GM23338 (cell line): Measurements from ENCODE around the gene HABP4. TPM values are rescaled to one million over a fixed set of nuclear protein-coding genes. Genes with fewer than 3 reads are reported as not detected.

Source experiments
- ATAC-seq: fragments of 200-7000 bp; cut with Tn5 transposase; 3 replicates; pipeline ENCODE4 v1.9.1; 2020
- DNase-seq: peaks from one replicate; pipeline ENCODE4 v3.0.0-alpha.2; 2015; ENCODE audit warnings: low spot score
- H2AFZ ChIP-seq: fragments of 200-600 bp; sonication (generic); 2 replicates; pipeline ENCODE4 v1.8.0; 2016; ENCODE audit warnings: antibody characterized with exemption, mild to moderate bottlenecking, moderate library complexity
- H3F3A ChIP-seq: fragments of 200-600 bp; sonication (generic); replicated peaks from 2 replicates; pipeline ENCODE4 v1.8.0; 2017; ENCODE audit warnings: antibody characterized with exemption, mixed run types, low read depth
- H3K27ac ChIP-seq: fragments of 200-600 bp; sonication (generic); 2 replicates; pipeline ENCODE4 v1.6.1; 2016; ENCODE audit warnings: low read depth
- H3K27me3 ChIP-seq: fragments of 200-600 bp; sonication (generic); 2 replicates; pipeline ENCODE4 v1.8.0; 2016; ENCODE audit warnings: mild to moderate bottlenecking, mixed run types, moderate library complexity; ENCODE audit not compliant: insufficient read depth
- H3K36me3 ChIP-seq: fragments of 200-600 bp; sonication (generic); 2 replicates; pipeline ENCODE4 v1.8.0; 2016; ENCODE audit warnings: mild to moderate bottlenecking; ENCODE audit not compliant: insufficient read depth
- H3K4me1 ChIP-seq: fragments of 200-600 bp; sonication (generic); 2 replicates; pipeline ENCODE4 v1.8.0; 2016; ENCODE audit warnings: mild to moderate bottlenecking, moderate library complexity; ENCODE audit not compliant: insufficient read depth
- H3K4me2 ChIP-seq: fragments of 200-600 bp; sonication (generic); 2 replicates; pipeline ENCODE4 v1.7.1; 2017; ENCODE audit warnings: mixed run types
- H3K4me3 ChIP-seq: fragments of 200-600 bp; sonication (generic); 2 replicates; pipeline ENCODE4 v1.6.1; 2016; ENCODE audit warnings: mixed run types
- H3K79me2 ChIP-seq: fragments of 200-600 bp; sonication (generic); replicated peaks from 2 replicates; pipeline ENCODE4 v1.8.0; 2017; ENCODE audit warnings: mild to moderate bottlenecking; ENCODE audit not compliant: insufficient read depth
- H3K9me2 ChIP-seq: fragments of 200-600 bp; sonication (generic); 2 replicates; pipeline ENCODE4 v1.8.0; 2017; ENCODE audit not compliant: insufficient read depth
- H4K20me1 ChIP-seq: fragments of 200-600 bp; sonication (generic); replicated peaks from 2 replicates; pipeline ENCODE4 v1.8.0; 2017; ENCODE audit warnings: mild to moderate bottlenecking; ENCODE audit not compliant: insufficient read depth
- H3K27ac Mint-ChIP-seq: 2 replicates; pipeline ENCODE4 v1.8.0; 2020; ENCODE audit warnings: inconsistent platforms, mild to moderate bottlenecking, moderate library complexity, mixed read lengths
- H3K27me3 Mint-ChIP-seq: 3 replicates; pipeline ENCODE4 v1.8.0; 2022; ENCODE audit warnings: low read depth, mild to moderate bottlenecking, moderate library complexity, mixed read lengths, inconsistent platforms; ENCODE audit not compliant: insufficient read depth, poor library complexity
- H3K36me3 Mint-ChIP-seq: 3 replicates; pipeline ENCODE4 v1.8.0; 2021; ENCODE audit warnings: low read depth, mild to moderate bottlenecking, inconsistent platforms, moderate library complexity, mixed read lengths
- H3K4me1 Mint-ChIP-seq: 3 replicates; pipeline ENCODE4 v1.8.0; 2020; ENCODE audit warnings: mild to moderate bottlenecking, inconsistent platforms, mixed read lengths
- H3K4me3 Mint-ChIP-seq: 3 replicates; pipeline ENCODE4 v1.8.0; 2021; ENCODE audit warnings: moderate library complexity, mild to moderate bottlenecking, inconsistent platforms, mixed read lengths
- H3K9me3 Mint-ChIP-seq: 3 replicates; pipeline ENCODE4 v1.8.0; 2020; ENCODE audit warnings: moderate library complexity, mild to moderate bottlenecking, inconsistent platforms, mixed read lengths
- CTCF ChIP-seq, 2 experiments: fragments of 200-600 bp in 1 of 2; sonication (generic) in 1 of 2; conservative IDR thresholded peaks; 2 replicates each; pipeline versions ENCODE4 v1.5.1 to v1.6.1; 2016 to 2017; ENCODE audit warnings: antibody characterized with exemption in 2 of 2, low read depth in 2 of 2, mild to moderate bottlenecking in 2 of 2, moderate library complexity in 1 of 2
- ETS1 ChIP-seq: IDR thresholded peaks from 2 replicates; pipeline ENCODE4 v1.6.1; 2016; ENCODE audit warnings: antibody characterized with exemption
- JUNB ChIP-seq: IDR thresholded peaks from one replicate; pipeline ENCODE4 v1.6.1; 2016; ENCODE audit warnings: antibody characterized with exemption; ENCODE audit not compliant: unreplicated experiment
- NANOG ChIP-seq: IDR thresholded peaks from 2 replicates; pipeline ENCODE4 v1.6.1; 2016; ENCODE audit warnings: antibody characterized with exemption, borderline replicate concordance
- POLR2AphosphoS5 ChIP-seq: IDR thresholded peaks from 2 replicates; pipeline ENCODE4 v1.6.1; 2016; ENCODE audit warnings: antibody characterized with exemption, low read depth
- STAT1 ChIP-seq: IDR thresholded peaks from one replicate; pipeline ENCODE4 v1.6.1; 2016; ENCODE audit warnings: antibody characterized with exemption; ENCODE audit not compliant: unreplicated experiment
- ZNF114 ChIP-seq: fragments of 250-450 bp; sonication (Bioruptor Pico); IDR thresholded peaks from 2 replicates; pipeline ENCODE4 v1.5.0; 2020; ENCODE audit warnings: mild to moderate bottlenecking, moderate library complexity
- ZNF331 ChIP-seq: fragments of 250-450 bp; sonication (Bioruptor Pico); IDR thresholded peaks from 2 replicates; pipeline ENCODE4 v1.5.0; 2020; ENCODE audit warnings: low read depth, mild to moderate bottlenecking, moderate library complexity
- ZNF462 ChIP-seq: fragments of 250-450 bp; sonication (Bioruptor Pico); IDR thresholded peaks from 2 replicates; pipeline ENCODE4 v1.5.0; 2020; ENCODE audit warnings: mild to moderate bottlenecking, moderate library complexity
- polyA plus RNA-seq: library from polyadenylated mRNA; unstranded; fragments of >200 nt; fragmentation: Nextera tagmentation; extraction: Ambion mirVana; gene quantifications from 2 replicates; pipeline ENCODE4 v1.2.1, GENCODE V29; 2016
- total RNA-seq: library from RNA; depleted of rRNA; stranded (reverse); fragments of >200 nt; shearing (Covaris generic); gene quantifications from 2 replicates; pipeline ENCODE4 v1.2.3, GENCODE V29; 2014

HABP4 gene
- total and polyA plus RNA-seq, 2 experiments from 2014 or later: 8.8 to 9.9 TPM

- Mint-ChIP-seq H3K27ac (no peak overlapping the region), H3K4me3 (no peak overlapping the region), H3K9me3 (no peaks in the 10 kb centered on the region; the same call in 2 of the 3 replicates), H3K27me3 (no peaks in the 10 kb centered on the region), H3K36me3 (peaks cover 23% of the 10 kb centered on the region; the same call in 2 of the 3 replicates), H3K4me1 (no peaks in the 10 kb centered on the region)
- no peaks in the 10 kb centered on the region for H3K27me3 ChIP-seq
- no peaks in the 10 kb centered on the region for H3K9me2 ChIP-seq
- no peak overlapping the region for H3K4me2 ChIP-seq
- no peak overlapping the region for H3K4me3 ChIP-seq
- no peaks in the 10 kb centered on the region for H4K20me1 ChIP-seq
- no peaks in the 10 kb centered on the region for H3K36me3 ChIP-seq
- TF ChIP-seq CTCF (conservative IDR thresholded peaks at IDR 0.05; ENCODE audit: low read depth in 2 of 2) (no peak; a peak in 1 of 4 replicates), ZNF462 (CRISPR knock-in tag) (no peak), STAT1 (no peak), NANOG (no peak), ZNF331 (no peak), JUNB (no peak), ETS1 (no peak), ZNF114 (CRISPR knock-in tag) (no peak), POLR2AphosphoS5 (no peak)
- no peak for ATAC-seq
- H3K27ac ChIP-seq: no peak overlapping the region; the same call in 1 of the 2 replicates
- no peaks in the 10 kb centered on the region for H3F3A ChIP-seq
- H2AFZ ChIP-seq: no peak overlapping the region
- H3K4me1 ChIP-seq: no peaks in the 10 kb centered on the region
- DNase-seq: no peak
- H3K79me2 ChIP-seq: no peaks in the 10 kb centered on the region
These were observed 35.3 kb downstream of the HABP4 start for GRCh38 chr9:96485280-96485679.
